ENCODE results near the gene PTTG1IP.

Gene PTTG1IP

GRCh38 chr21:44896561-44897286 lies 23.2 kb upstream of the PTTG1IP start:
- DNase-seq (ENCODE audit: low spot score), result no peak

- DNase-seq (ENCODE audit: low spot score), result no peak
Observed at GRCh38 chr21:44895859-44896258, 22.4 kb upstream of the PTTG1IP start.

GRCh38 chr21:44894687-44895302 lies 21.3 kb upstream of the PTTG1IP start:
- DNase-seq (ENCODE audit: low spot score), result no peak

GRCh38 chr21:44893948-44894656 lies 20.6 kb upstream of the PTTG1IP start:
- DNase-seq (ENCODE audit: low spot score), result no peak

- DNase-seq (ENCODE audit: low spot score), result no peak
Observed at GRCh38 chr21:44893278-44893556, 19.7 kb upstream of the PTTG1IP start.

GRCh38 chr21:44892536-44893277 lies 19.2 kb upstream of the PTTG1IP start:
- no peak for DNase-seq (ENCODE audit: low spot score)

- no peak for DNase-seq (ENCODE audit: low spot score)
Observed at GRCh38 chr21:44892095-44892494, 18.6 kb upstream of the PTTG1IP start.

GRCh38 chr21:44891631-44892031 lies 18.1 kb upstream of the PTTG1IP start:
- DNase-seq (ENCODE audit: low spot score), result no peak

- no peak for DNase-seq (ENCODE audit: low spot score)
Observed at GRCh38 chr21:44890961-44891541, 17.6 kb upstream of the PTTG1IP start.

- DNase-seq (ENCODE audit: low spot score), result no peak
Observed at GRCh38 chr21:44890338-44890931, 16.9 kb upstream of the PTTG1IP start.

GRCh38 chr21:44889625-44890337 lies 16.3 kb upstream of the PTTG1IP start:
- DNase-seq (ENCODE audit: low spot score), result no peak

GRCh38 chr21:44888581-44889550 lies 15.4 kb upstream of the PTTG1IP start:
- DNase-seq (ENCODE audit: low spot score), result no peak

GRCh38 chr21:44887807-44888580 lies 14.5 kb upstream of the PTTG1IP start:
- DNase-seq (ENCODE audit: low spot score), result no peak

- no peak for DNase-seq (ENCODE audit: low spot score)
Observed at GRCh38 chr21:44887126-44887806, 13.8 kb upstream of the PTTG1IP start.

- DNase-seq (ENCODE audit: low spot score), result no peak
Observed at GRCh38 chr21:44886113-44887075, 12.9 kb upstream of the PTTG1IP start.

GRCh38 chr21:44885615-44886014 lies 12.1 kb upstream of the PTTG1IP start:
- DNase-seq (ENCODE audit: low spot score), result no peak

GRCh38 chr21:44884097-44884496 lies 10.6 kb upstream of the PTTG1IP start:
- DNase-seq (ENCODE audit: low spot score), result no peak

GRCh38 chr21:44883250-44883649 lies 9.8 kb upstream of the PTTG1IP start:
- DNase-seq (ENCODE audit: low spot score), result no peak

Measured in kidney capillary endothelial cell (primary cell).